GM18951 (cell line): ENCODE results near the gene RAB40C.
A peak's percentile ranks its signal among the peaks of the same experiment; 100 is the strongest.

Experiments
- POLR2A ChIP-seq: IDR thresholded peaks from 4 replicates; pipeline ENCODE4 v1.6.1; 2011; ENCODE audit warnings: mild to moderate bottlenecking; ENCODE audit not compliant: insufficient read length, insufficient read depth; ENCODE audit errors: extremely low read depth
- in situ Hi-C: fragments of 300-500 bp; cut with MboI; formaldehyde crosslinking; loops from one replicate; pipeline ENCODE4 v1.12.0; 2022; ENCODE audit warnings: low sequenced_read_pairs, mixed read lengths, inconsistent platforms; ENCODE audit not compliant: unreplicated experiment

The RAB40C gene

GRCh38 chr16:589658-590187 lies at the start of gene RAB40C:
Gene RAB40C, plus strand, starts transcription at chr16:590066. Its CDS starts 226 bp downstream, at chr16:590292.
- TF ChIP-seq POLR2A = peak; percentile 48
- in situ Hi-C loops = no loop called here

- TF ChIP-seq POLR2A = no peak
- in situ Hi-C loops = no loop called here
These were observed 49.1 kb upstream of the RAB40C start for GRCh38 chr16:540645-541340.

DNA sequence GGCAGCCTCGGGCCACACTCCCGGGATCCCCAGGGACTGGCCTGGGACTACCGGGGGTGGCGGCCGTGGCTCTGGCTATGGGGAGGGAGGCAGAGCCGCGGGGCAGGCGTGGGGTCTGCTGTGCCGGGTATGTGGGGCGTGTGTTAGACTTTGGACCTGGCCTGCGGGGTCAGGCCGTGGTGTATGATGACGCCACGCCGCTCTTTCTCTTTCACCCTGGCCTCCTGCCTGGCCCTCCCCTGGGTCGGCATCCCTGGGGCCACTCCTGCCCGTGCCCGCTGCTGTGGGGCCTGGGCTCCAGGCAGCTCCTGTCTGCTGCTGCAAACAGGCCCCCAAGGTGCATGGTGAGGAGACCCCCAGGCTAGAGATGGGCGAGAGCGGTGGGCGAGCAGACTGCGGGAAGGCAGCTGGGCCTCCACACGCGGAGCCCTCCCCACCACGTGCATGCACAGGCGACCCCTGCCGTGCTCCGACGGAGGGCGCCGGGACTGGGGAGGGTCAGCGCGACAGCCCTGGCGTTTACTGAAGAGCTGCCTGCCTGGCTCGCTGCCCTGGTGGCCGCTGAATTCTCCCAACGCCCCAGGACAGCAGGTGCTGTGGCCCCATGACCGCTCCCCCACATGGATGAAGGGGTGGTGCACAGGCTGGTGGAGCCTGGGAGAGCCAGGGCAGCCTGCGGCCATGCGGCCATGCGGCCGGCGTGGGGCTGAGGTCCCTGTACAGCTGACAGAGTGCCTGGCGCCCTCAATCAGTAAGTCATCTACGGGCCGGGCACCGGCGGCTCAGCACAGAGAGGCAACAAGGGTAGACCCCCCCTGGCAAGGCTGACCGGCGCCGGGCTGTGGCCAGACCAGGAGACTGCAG lies 46.3 kb upstream of the RAB40C start:
- in situ Hi-C loops = no loop called here
- no peak for TF ChIP-seq POLR2A

- TF ChIP-seq POLR2A = no peak
- in situ Hi-C loops = no loop called here
These were observed 45.3 kb upstream of the RAB40C start for GRCh38 chr16:544517-544916.

DNA sequence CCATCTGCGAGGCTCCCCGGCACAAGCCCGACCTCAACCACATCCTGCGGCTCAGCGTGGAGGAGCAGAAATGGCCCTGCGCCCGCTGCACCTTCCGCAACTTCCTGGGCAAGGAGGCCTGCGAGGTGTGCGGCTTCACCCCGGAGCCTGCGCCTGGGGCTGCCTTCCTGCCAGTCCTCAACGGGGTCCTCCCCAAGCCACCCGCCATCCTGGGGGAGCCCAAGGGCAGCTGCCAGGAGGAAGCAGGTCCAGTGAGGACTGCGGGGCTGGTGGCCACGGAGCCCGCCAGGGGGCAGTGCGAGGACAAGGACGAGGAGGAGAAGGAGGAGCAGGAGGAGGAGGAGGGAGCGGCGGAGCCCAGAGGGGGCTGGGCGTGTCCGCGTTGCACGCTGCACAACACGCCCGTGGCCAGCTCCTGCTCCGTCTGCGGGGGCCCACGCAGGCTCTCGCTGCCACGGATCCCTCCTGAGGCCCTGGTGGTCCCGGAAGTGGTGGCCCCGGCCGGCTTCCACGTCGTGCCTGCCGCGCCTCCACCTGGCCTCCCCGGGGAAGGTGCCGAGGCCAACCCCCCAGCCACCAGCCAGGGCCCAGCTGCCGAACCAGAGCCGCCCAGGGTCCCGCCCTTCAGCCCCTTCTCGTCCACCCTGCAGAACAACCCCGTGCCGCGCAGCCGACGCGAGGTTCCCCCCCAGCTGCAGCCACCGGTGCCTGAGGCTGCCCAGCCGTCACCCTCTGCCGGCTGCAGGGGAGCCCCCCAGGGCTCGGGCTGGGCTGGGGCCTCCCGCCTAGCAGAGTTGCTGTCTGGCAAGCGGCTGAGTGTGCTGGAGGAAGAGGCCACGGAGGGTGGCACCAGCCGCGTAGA lies 42.7 kb upstream of the RAB40C start:
- no peak for TF ChIP-seq POLR2A
- in situ Hi-C loops = no loop called here

DNA sequence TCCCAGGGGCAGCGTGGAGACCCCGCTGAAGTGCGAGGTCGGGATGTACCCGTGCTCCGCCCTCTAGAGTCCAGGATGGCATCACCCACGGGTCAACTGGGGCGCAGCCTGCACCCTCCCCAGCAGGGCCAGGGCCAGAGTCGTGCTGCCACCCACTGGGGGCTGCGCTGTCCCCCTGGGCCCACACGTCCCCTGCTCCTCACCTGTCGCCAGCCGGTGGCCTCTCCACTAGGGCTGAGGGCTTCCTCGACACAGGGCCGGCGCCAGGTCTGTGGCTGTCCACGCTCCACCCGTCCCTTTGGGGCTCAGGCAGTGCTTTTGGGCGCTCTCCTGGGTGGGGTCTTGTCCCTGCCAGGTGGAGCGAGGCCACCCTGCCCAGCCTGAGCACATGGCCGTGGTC lies 41.3 kb upstream of the RAB40C start:
- no peak for TF ChIP-seq POLR2A
- in situ Hi-C loops = no loop called here

GRCh38 chr16:549544-550263 lies 40.2 kb upstream of the RAB40C start:
- no peak for TF ChIP-seq POLR2A

DNA sequence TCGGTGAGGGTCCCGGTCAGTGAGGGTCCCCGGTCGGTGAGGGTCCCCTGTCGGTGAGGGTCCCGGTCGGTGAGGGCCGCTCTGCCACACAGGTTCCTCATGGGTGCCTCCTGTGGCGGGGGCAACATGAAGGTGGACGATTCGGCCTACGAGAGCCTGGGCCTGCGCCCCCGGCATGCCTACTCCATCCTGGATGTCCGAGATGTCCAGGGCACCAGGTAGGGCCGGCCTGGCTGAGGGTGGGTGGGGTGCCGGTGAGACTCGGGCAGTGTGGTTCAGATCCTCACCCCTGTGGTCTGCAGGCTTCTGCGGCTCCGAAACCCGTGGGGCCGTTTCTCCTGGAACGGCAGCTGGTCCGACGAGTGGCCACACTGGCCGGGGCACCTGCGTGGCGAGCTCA lies 38.7 kb upstream of the RAB40C start:
- in situ Hi-C loops = no loop called here
- TF ChIP-seq POLR2A = no peak

More at GRCh38 chr16:549544-550263, 40.2 kb upstream of the RAB40C start:
- in situ Hi-C loops = no loop called here

GRCh38 chr16:552171-552570 lies 37.7 kb upstream of the RAB40C start:
- TF ChIP-seq POLR2A = no peak
- in situ Hi-C loops = no loop called here

DNA sequence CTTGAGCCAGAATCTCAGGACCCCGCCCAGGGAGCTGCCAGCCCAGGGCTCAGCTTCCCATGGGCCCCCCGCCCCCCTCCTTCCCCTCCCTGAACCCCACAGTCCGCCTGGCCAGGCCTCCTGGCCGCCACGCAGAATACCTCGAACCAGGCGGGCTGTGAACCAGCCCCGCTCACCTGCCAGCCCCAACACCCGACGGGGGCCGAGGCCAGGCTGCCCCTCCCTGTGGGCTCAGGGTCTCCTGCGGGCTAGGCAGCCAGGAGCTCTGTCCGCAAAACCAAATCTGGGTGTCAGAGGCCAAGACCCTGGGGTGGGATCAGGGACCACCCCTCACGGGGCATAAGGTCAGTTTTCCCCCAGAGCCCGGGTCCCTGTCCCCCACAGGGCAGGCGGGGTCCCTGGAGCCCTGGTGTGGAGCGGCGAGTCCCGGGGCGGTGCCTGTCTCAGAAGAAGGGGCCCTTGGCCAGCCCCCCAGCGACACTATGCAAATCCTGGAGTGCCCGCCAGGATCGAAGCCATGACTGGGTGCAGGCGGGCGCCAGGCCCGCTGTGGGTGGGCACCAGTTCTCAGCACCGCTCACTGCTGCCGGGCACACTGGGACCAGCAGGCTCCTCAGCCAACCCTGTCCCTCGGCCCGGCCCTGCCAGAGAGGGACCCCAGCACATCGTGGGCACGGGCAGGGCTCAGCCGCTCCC lies 36.1 kb upstream of the RAB40C start:
- in situ Hi-C loops = no loop called here
- TF ChIP-seq POLR2A = no peak

DNA sequence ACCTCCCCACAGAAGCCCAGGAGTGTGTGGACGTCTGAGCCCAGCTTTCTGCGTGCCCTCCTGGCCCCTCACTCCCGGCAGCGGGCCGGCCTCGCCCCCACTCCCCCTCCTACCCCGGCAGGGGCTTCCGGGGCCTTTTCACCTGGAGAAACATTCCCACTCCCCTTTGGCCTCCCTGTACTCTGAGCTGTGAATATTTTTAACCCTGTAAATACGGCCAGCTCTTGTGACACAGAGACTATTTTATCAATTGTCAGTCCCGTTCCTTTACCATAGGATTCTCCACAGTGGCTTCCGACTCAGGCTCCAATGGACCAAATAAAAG lies 35.6 kb upstream of the RAB40C start:
- no peak for TF ChIP-seq POLR2A
- in situ Hi-C loops = no loop called here
